Measurements from ENCODE around the gene TARS1.

DNA sequence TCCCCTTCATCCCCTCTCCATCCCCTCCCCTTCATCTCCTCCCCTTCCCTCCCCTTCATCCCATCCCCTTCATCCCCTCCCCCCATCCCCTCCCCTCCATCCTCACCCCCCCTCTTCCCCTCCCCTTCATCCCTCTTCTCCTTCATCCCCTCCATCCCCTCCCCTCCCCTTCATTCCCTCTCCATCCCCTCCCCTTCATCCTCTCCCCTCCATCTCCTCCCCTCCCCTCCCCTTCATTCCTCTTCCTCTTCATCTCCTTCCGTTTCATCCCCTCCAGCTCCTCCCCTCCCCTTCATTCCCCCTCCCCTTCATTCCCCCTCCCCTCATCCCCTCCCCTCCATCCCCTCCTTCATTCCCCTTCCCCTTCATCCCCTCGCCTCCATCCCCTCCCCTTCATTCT is 40.1 kb downstream of the TARS1 start:
- TF ChIP-seq BRCA1 (IDR thresholded peaks at IDR 0.05; ENCODE audit: low read depth, low read length) (no peak), CBX8 (IDR thresholded peaks at IDR 0.05; ENCODE audit: borderline replicate concordance, low read depth, low read length) (no peak), POLR2A (IDR thresholded peaks at IDR 0.05; ENCODE audit: control extremely low read depth in 1 of 2, low read depth in 2 of 2, low read length in 2 of 2) (no peak), CREB1 (IDR thresholded peaks at IDR 0.05) (no peak), RAD21 (IDR thresholded peaks at IDR 0.05 in 1 of 2, conservative IDR thresholded peaks at IDR 0.05 in 1 of 2; ENCODE audit: low read depth in 2 of 2, low read length in 2 of 2) (no peak), ZNF274 (IDR thresholded peaks at IDR 0.05; ENCODE audit: borderline replicate concordance, extremely low read depth, low read length) (no peak), CHD2 (IDR thresholded peaks at IDR 0.05; ENCODE audit: low read length) (no peak), SRF (IDR thresholded peaks at IDR 0.05; ENCODE audit: low read depth, low read length) (no peak)
- TF ChIP-seq, protein P1, sequence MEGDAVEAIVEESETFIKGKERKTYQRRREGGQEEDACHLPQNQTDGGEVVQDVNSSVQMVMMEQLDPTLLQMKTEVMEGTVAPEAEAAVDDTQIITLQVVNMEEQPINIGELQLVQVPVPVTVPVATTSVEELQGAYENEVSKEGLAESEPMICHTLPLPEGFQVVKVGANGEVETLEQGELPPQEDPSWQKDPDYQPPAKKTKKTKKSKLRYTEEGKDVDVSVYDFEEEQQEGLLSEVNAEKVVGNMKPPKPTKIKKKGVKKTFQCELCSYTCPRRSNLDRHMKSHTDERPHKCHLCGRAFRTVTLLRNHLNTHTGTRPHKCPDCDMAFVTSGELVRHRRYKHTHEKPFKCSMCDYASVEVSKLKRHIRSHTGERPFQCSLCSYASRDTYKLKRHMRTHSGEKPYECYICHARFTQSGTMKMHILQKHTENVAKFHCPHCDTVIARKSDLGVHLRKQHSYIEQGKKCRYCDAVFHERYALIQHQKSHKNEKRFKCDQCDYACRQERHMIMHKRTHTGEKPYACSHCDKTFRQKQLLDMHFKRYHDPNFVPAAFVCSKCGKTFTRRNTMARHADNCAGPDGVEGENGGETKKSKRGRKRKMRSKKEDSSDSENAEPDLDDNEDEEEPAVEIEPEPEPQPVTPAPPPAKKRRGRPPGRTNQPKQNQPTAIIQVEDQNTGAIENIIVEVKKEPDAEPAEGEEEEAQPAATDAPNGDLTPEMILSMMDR (IDR thresholded peaks at IDR 0.05; ENCODE audit: control extremely low read depth in 1 of 3, insufficient read depth in 1 of 3, low read depth in 1 of 3, low read length in 3 of 3): no peak
